Stimulated activated effector memory CD8-positive, alpha-beta T cell treated with anti-CD3 and anti-CD28 coated beads, Interleukin-12 subunit alpha, Interleukin-12 subunit beta, amount 100 ng/mL, for 72 hours (primary cell): ENCODE measurements around the gene INF2.

Source experiments
- ATAC-seq: fragments of 150-1000 bp; cut with Tn5 transposase; 2 replicates; pipeline ENCODE4 v1.10.0; 2021
- DNase-seq, 2 donors: peaks; one replicate each; pipeline ENCODE4 v3.0.0; 2021 to 2022; ENCODE audit warnings: low spot score in 2 of 2
- H3K27ac Mint-ChIP-seq: one replicate; pipeline ENCODE4 v1.8.0; 2022; ENCODE audit warnings: mild to moderate bottlenecking, mixed read lengths
- H3K36me3 Mint-ChIP-seq: one replicate; pipeline ENCODE4 v1.8.0; 2022; ENCODE audit warnings: mild to moderate bottlenecking, mixed read lengths
- H3K4me1 Mint-ChIP-seq: one replicate; pipeline ENCODE4 v1.8.0; 2022; ENCODE audit warnings: mixed read lengths
- H3K4me3 Mint-ChIP-seq: one replicate; pipeline ENCODE4 v1.8.0; 2022; ENCODE audit warnings: mild to moderate bottlenecking, mixed read lengths
- H3K9me3 Mint-ChIP-seq: one replicate; pipeline ENCODE4 v1.8.0; 2022; ENCODE audit warnings: mixed read lengths

Gene INF2

DNA sequence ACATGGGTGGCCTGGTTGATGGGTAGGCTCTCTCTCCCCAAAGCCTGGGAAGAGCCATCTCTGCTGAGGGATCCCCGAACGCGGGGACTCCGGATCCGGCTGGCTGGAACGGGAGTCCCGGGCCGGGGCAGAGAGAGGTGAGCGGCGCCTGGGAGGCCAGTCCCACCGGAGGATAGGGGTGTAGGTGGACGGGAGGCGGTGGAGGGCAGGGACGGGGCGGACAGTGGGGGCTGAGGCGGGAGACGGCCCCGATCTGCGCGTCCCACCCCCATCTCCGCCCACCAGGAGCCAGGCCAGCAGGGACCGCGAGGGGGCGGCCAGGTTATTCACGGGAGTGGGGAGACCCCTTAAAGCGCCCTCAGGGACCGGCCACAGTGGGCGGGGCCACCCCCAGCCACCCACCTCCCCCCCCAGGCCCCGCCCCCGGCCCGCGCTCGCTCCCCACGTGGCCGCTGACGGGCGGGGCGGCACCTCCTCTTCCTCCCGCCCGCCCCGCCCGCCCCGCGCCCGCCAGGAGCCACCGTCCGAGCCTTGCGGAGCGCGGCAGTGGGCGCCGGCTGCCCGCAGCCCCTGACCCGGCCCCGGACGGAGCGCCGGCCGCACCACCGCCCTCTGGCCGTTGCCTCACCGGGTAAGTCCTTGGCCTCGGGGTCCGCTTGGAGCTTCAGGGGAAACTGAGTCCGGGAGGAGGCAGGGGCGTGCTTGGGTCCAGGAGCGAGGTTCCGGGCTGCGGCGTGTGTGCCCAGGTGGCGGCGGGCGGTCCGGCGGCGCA is at the start of gene INF2:
INF2 (plus strand) TSS at position 510 of the 772 bp plus-strand sequence. CDS start 11,748 bp downstream, outside the sequence.
- Mint-ChIP-seq H3K36me3 (peaks cover 2% of the 10 kb centered on the region), H3K4me3 (peak within 1 kb of the TSS; percentile 71), H3K27ac (peak within 1 kb of the TSS; percentile 68), H3K9me3 (no peaks in the 10 kb centered on the region), H3K4me1 (peaks cover 23% of the 10 kb centered on the region)
- DNase-seq = peak; percentile 33 to 67
- ATAC-seq = peak; percentile 66

DNA sequence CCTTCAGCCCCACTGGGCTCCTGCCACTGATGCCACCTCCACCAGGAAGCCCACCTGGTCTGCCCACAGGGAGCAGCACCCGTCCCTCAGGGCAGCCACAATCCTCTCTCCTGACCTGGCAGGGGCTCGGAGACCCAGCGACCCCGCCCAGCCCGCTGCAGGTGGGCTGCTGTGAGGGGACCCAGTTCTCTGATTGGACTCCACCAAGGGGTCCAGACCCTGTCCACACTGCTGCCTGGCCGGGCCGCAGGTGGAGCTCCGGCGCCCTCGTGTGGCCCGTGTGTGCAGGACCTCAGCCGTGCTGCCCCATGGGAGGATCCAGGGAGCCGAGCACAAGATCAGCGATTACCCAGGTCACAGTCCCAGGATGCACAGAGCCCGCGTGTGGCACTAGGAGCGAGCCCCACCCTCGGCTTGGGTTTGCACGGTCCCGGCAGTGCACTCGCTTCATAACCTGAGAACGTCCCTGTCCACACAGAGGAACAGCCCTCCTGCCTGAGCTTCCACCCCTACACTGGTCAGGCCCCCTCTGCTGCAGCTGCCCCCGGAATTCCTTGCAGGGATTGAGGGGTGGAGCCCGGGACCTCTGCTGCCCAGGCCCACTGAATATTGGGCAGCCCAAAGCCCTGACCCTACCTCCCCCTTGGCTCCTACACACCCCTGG is 49.4 kb upstream of the INF2 start:
- Mint-ChIP-seq H3K4me1 (no peaks in the 10 kb centered on the region), H3K4me3 (no peak overlapping the region), H3K36me3 (no peaks in the 10 kb centered on the region), H3K27ac (no peak overlapping the region), H3K9me3 (no peaks in the 10 kb centered on the region)
- peak; percentile 71 for ATAC-seq
- DNase-seq = peak; percentile 41 to 72

DNA sequence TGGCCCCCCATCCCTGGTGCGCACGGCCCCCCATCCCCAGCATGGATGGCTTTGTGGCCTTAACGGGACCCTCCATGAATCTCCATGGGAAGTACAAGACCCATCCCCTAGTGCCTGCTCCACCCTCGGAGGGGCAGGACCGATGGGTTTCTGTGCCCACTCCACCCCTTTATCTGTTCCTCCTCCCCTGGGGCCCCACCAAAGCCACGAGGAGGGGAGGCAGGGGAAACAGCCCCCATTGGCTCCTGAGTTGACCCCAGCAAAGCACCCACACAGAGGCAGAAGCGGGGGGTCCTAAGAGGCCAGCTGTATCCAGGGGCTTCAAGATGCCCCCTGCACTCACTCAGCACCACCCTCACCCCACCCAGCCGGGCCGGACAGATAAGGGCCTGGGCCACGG is 48.7 kb upstream of the INF2 start:
- Mint-ChIP-seq H3K27ac (no peak overlapping the region), H3K4me1 (no peaks in the 10 kb centered on the region), H3K9me3 (no peaks in the 10 kb centered on the region), H3K36me3 (no peaks in the 10 kb centered on the region), H3K4me3 (no peak overlapping the region)
- DNase-seq = no peak
- ATAC-seq = no peak

DNA sequence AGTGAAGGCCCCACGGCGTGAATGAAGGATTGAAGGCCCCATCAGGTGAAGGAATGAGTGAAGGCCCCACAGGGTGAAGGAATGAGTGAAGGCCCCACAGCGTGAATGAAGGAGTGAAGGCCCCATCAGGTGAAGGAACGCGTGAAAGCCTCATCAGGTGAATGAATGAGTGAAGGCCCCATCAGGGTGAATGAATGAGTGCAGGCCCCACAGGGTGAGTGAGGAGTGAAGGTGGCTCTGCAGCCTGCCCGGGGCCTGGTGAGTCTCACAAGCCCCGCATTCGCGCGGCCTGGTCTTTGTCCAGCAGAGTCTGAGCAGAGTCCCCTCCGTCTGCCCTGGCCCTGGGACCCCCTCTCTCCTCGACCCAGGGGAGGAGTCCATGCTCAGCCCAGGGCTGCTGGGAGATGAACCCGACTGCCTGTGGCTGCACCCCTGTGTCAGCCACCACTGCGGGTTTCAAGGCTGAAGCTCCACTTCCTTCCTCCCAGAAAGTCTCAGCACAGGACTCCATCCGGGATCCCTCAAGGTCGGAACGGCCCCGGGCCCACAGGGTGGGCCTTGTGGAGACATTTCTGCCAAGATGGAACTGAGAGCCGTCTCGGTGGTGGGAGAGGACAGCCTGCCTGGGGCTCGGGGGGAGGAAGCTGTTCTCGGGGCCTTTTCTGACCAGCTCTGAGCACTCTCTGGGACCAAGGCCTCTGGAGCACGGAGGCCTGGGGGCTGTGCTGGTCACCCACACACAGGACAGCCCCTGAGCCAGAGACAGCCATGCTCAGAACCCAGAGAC is 47.5 kb upstream of the INF2 start:
- ATAC-seq (no peak), DNase-seq (no peak)
- H3K9me3 Mint-ChIP-seq = no peaks in the 10 kb centered on the region
- no peaks in the 10 kb centered on the region for H3K36me3 Mint-ChIP-seq
- H3K4me3 Mint-ChIP-seq = no peak overlapping the region
- H3K27ac Mint-ChIP-seq = no peak overlapping the region
- H3K4me1 Mint-ChIP-seq = no peaks in the 10 kb centered on the region

DNA sequence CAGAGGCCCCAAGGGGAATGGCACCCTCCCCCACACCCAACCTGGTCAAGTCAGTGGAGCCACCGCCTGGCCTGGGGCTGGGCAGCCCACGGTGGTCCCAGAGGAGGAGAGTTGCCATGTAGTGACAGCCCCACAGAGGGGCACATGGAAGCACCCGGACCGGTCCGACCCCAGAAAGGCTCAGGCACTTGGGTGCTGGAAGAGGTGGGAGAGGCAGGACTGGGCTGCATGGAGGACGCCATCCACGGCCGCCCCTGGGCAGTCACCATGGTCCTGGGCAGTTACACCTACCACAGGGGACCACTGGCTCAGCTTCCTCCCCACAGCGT is 46.9 kb upstream of the INF2 start:
- no peak for ATAC-seq
- Mint-ChIP-seq H3K4me1 (no peaks in the 10 kb centered on the region), H3K36me3 (no peaks in the 10 kb centered on the region), H3K27ac (no peak overlapping the region), H3K9me3 (no peaks in the 10 kb centered on the region), H3K4me3 (no peak overlapping the region)
- DNase-seq = no peak

DNA sequence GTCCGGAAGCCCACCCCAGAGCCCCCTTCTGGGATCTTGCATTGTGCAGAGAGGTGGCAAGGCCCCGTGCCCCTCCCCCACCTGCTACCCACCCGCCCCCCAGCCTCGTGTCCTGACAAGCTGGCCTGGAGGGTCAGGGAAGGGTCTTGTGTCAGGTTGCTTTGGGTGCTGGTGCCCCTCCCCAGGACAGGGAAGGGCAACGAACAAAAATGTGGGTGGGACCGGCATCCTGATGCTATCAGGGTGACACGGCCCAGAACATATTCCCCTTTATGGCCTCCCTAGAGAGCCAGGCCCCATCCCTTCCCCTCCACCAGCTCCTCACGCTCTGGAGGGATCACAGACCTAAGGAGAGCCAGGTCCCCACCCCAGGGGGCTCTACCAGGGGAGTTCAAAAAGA is 46.1 kb upstream of the INF2 start:
- Mint-ChIP-seq H3K27ac (no peak overlapping the region), H3K9me3 (no peaks in the 10 kb centered on the region), H3K36me3 (no peaks in the 10 kb centered on the region), H3K4me1 (no peaks in the 10 kb centered on the region), H3K4me3 (no peak overlapping the region)
- ATAC-seq (no peak), DNase-seq (no peak)

DNA sequence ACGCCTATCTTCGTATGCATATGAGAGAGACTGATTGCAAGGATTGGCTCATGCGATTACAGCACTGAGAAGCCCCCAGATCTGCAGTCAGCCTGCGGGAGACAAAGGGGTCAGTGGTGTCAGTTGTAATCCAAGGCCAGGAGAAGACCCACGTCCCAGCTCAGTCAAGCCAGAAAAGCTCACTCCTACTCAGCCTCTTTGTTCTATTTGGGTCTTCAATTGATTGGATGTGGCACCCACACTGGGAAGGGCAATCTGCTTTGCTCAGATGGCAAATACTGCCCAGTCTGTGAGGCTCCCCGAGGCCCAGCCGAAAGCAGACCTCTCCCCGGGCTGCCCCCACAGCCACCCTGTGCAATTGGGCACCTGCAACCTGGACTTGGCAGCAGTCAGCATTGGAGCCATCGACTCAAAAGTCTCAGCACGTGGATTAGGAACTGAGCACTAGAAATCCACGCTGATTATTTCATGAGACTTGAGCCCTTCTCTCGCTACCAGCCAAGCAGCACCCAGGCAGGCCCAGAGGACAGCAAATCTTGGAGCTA is 45.3 kb upstream of the INF2 start:
- Mint-ChIP-seq H3K36me3 (no peaks in the 10 kb centered on the region), H3K4me1 (no peaks in the 10 kb centered on the region), H3K27ac (no peak overlapping the region), H3K4me3 (no peak overlapping the region), H3K9me3 (no peaks in the 10 kb centered on the region)
- ATAC-seq (no peak), DNase-seq (no peak)

DNA sequence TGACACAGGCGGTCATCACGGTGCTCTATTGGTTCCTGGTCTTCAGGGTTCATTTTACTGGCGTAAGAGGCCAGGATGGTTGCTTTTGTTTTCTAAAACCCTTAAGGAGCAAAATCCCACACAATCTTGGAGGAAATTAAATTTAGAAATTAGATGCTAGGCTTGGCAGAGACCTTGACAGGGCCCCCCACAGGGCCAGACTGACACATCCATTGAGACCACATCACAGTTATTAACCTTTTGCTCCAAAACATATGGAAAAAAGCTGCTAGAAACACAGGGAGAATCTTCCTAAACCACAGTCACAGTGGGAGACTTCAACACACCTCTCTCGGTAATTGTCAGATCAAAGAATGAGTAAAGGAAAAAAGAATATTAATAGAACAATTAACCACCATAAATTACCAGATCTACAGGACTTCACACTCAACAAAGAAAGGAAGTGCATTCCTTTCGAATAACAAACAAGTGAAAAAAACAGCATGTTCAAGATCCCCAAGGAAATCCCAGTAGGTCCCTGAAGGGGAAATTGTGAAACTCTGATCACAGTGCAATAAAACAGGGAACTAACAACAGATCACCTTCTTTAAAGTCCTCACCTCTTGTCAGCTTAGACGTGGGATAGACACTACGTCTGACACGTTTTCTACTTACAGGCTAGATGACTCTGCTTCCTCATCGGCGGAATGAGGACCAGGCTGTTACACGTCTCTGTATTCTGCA is 44.6 kb upstream of the INF2 start:
- H3K4me3 Mint-ChIP-seq = no peak overlapping the region
- H3K9me3 Mint-ChIP-seq = no peaks in the 10 kb centered on the region
- H3K27ac Mint-ChIP-seq = no peak overlapping the region
- no peaks in the 10 kb centered on the region for H3K36me3 Mint-ChIP-seq
- DNase-seq (no peak), ATAC-seq (no peak)
- H3K4me1 Mint-ChIP-seq = no peaks in the 10 kb centered on the region

DNA sequence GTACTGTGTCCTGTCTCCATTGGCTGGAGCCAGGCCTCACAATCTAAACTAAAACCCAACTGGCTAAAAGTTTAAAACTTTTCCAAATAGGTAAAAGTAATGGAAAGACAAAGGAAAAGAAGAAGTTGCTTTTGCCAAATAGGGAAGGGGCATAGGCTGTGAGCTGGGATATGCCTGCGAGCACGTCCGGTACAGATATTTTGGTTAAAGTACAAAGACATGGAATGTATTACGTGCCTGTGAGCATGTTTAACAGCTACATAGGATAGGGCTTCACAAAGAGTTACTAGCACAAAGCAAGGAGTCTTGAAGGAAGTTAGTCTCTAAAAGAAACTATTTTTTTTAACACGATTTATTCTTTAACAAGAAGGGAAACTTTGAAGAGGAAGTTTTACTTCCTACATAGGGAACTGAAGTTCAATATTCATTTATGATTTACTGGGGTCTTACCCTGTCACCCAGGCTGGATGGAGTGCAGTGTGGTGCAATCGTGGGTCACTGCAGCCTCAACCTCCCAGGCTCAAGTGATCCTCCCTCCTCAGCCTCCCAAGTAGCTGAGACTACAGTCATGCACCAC is 41.9 kb upstream of the INF2 start:
- Mint-ChIP-seq H3K9me3 (no peaks in the 10 kb centered on the region), H3K4me1 (no peaks in the 10 kb centered on the region), H3K4me3 (no peak overlapping the region), H3K36me3 (no peaks in the 10 kb centered on the region), H3K27ac (no peak overlapping the region)
- ATAC-seq (no peak), DNase-seq (no peak)

DNA sequence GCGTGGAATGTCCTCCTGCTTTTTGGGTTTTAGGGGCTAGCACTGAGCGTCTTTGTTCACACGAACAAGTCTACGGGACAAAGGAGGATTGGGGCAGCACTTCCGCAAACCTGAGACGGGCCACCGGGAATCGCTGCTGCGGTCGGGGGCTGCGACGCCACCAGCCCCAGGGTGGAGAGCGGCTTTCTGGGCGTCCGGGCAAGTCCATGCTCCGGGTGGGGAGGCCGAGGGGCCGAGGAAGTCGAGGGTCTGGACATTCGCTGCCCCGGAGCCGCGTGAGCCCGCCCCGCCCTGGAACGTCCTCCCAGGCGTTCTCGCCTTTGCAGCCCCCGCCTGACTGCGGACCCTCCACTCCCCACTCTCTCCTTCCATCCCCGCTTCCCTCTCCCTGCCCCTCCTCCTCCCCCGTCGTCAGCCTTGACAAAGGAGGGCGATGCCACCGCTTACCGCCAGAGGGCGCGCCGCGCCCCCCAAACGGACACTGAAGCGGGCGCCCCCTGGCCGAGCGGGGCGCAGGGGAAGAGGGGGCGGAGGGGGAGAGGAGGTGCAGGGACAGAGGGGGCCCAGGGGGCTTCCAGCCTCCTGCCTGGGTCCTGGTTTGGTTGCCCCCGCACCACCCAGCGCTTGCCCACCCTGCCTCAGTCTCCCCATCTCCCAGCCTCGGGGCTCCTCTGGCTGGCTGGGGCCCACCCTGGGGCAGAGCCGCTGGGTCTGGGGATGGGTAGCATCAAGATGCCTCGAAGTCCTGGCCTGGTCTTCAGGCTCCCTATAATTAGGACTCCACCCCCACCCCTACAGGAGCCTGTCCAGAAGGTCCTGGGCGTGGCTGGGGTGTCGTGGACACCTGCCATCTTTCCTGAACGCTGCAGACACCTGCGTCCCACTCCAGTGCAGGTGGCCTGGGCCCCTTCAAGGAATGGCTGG is 39.1 kb upstream of the INF2 start:
- DNase-seq (peak; percentile 69 to 82), ATAC-seq (peak; percentile 73)
- Mint-ChIP-seq H3K36me3 (no peaks in the 10 kb centered on the region), H3K9me3 (no peaks in the 10 kb centered on the region), H3K4me3 (peak overlapping the region; percentile 30), H3K27ac (no peak overlapping the region), H3K4me1 (no peaks in the 10 kb centered on the region)

DNA sequence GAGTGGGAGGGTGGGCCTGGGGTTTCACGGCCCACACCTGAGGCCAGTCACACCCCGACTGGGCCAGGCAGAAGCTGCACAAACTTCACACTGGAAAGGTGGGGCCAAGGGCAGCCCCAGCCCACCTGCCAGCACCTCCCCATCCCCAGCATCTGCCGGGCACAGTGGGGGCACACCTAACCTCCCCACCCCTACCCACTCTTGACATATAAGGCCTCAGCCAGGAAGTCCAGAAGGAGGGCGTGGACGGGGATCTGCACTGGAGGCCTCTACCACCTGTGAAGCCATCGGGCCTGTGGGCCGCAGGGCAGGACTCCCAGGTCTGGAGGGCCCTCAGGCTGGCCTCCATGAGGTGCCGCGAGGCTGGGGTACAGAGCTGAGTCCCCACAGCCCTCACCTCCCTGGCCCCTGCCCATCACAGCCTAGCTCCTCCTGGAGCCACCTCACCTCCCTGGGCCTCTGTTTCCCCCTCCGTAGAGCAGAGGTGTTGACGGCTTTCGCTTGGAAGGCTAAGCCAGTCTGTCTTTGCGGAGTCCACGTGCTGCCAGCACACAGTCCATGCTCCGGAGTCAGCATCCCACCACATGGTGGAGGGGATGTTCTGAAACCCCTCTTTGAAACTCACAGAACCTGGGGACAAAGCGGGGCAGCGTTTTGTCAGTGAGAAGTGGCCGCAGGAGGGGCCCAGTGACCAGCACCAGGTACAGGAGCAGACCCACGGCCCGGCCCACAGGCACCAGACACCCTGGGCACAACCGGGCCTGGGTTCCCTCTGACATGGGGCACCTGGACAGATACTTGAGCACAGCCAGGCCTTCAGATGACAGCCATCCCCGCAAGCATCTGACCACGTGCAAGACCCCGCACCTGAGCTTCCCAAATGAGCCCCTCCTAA is 38.2 kb upstream of the INF2 start:
- Mint-ChIP-seq H3K27ac (no peak overlapping the region), H3K36me3 (no peaks in the 10 kb centered on the region), H3K4me1 (peaks cover 9% of the 10 kb centered on the region), H3K9me3 (no peaks in the 10 kb centered on the region), H3K4me3 (no peak overlapping the region)
- DNase-seq = no peak
- ATAC-seq = no peak

DNA sequence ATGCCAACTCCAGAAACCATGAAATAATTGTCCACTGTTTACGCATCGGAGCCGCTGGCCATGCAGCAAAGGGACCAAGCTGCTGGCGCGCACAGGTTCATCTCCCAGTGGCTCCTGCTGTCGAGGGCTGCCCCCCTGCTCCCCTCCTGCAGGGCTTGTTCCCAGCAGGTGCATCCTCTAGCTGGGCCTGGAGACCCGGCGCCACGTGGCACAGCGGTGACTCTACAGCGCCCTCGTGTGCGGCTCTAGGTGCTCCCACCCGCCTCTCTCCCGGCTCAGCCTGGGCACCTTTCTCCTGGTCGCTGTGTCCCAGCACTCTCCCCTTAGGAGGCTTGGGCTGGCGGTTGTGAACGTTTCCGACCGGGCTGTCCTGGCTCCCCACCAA is 37.5 kb upstream of the INF2 start:
- DNase-seq = no peak
- H3K4me1 Mint-ChIP-seq = peaks cover 10% of the 10 kb centered on the region
- ATAC-seq = no peak
- H3K36me3 Mint-ChIP-seq = no peaks in the 10 kb centered on the region
- H3K9me3 Mint-ChIP-seq = no peaks in the 10 kb centered on the region
- no peak overlapping the region for H3K4me3 Mint-ChIP-seq
- no peak overlapping the region for H3K27ac Mint-ChIP-seq

DNA sequence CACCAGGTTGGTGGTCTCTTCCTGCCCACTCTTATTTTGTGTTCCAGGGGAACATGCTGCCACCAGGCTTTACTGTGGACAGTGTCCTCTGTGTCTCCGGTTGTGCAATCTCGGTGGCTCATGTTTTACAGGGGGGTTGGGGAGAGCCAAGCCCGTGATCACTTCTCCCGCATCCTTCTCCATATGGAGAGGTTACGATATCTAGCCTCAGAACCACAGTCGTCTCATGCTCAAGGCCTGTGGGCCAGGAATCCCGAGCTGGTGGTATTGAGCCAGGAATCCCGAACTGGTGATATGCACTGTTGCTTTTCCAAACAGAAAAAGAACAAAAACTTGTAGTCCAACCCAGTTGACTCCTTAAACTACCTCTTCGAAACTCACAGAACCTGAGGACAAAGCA is 37.0 kb upstream of the INF2 start:
- H3K4me3 Mint-ChIP-seq = no peak overlapping the region
- no peaks in the 10 kb centered on the region for H3K9me3 Mint-ChIP-seq
- ATAC-seq (no peak), DNase-seq (no peak)
- H3K4me1 Mint-ChIP-seq = peaks cover 10% of the 10 kb centered on the region
- H3K36me3 Mint-ChIP-seq = no peaks in the 10 kb centered on the region
- no peak overlapping the region for H3K27ac Mint-ChIP-seq
